ENCODE results near the gene ADH5.
"Not testable (repeated sequence)": the region's sequence is repeated elsewhere in the genome, so short reads cannot be mapped to it uniquely, and the experiment has no call there.

ADH5 gene

GRCh38 chr4:99029852-99030251, 58.7 kb downstream of the ADH5 start:
- TF ChIP-seq ZNF274 (IDR thresholded peaks at IDR 0.05; ENCODE audit: low read depth, low read length): no peak
- no peak overlapping the region for H3K4me3 ChIP-seq (ENCODE audit: low read length)

DNA sequence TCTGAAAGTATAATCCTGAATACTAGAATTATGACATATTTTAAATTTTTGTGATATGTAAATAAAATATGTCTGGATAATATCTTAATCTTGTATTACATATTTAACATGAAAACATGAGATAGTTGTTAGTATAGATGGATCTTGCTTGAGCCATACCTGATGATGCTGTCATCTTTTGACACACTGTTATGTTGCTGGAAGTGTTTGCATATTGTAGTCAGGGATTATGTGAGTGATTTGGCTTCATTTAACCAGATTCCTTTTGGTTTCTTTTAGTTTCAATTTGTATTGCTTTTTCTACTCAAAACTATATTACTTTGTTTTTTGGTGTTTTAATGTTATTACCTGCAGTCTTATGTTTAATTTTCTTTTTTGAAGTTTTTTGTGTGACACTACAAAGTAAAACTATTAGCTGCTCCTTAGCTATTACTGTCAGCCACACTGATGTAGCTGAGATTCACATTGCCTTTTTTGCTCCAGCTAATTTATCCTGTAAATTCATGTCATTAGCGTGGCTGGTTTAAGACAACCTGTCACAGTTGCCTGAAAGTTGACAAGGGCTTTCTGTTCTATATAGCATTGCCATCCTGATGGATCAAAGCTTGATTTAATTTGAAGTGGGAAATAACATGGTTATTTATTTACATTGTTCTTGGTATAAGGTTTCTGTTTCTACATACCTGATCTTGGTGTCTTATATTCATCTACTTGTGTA, 59.4 kb downstream of the ADH5 start:
- TF ChIP-seq ZNF274 (IDR thresholded peaks at IDR 0.05; ENCODE audit: low read depth, low read length): no peak
- H3K4me3 ChIP-seq (ENCODE audit: low read length): no peak overlapping the region

DNA sequence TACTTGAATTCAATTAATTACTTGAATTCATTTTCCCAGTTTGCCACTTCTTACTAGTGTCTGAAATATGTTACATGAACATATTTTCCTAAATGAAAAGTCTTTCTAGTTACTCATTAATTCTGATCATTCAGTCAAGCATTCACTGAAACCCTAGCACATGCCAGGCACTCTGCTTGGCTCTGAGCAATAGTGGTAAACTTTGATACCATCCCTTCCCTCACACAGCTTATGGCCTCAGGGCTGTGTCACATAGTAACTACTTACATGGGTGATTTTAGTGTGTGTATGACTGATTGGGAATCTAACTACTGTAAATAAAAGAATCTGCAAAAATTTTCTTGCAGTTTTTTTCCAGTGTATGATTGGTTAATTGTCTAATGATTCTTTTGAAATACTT, 60.4 kb downstream of the ADH5 start:
- no peak for TF ChIP-seq ZNF274 (IDR thresholded peaks at IDR 0.05; ENCODE audit: low read depth, low read length)
- no peak overlapping the region for H3K4me3 ChIP-seq (ENCODE audit: low read length)

GRCh38 chr4:99027304-99027703, 61.3 kb downstream of the ADH5 start:
- H3K4me3 ChIP-seq (ENCODE audit: low read length): no peak overlapping the region
- no peak for TF ChIP-seq ZNF274 (IDR thresholded peaks at IDR 0.05; ENCODE audit: low read depth, low read length)

DNA sequence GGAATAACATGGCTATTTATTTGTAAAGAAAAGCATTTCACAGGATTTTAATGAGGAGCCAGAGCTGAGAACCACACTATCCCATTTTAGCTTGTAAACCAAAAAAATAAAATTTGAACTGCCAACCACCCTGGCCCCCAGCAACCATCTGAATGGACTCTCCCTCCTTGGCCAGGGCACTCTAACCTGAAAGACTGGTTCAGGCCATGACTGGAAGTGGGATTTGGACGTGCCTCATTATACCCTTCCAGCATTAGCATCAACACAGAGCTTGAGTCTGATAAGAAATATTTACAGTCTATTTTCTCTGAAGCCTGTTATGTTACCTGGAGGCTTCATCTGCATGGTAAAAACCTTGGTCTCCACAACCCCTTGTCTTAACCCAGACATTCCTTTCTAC, 63.1 kb downstream of the ADH5 start:
- H3K4me3 ChIP-seq (ENCODE audit: low read length): no peak overlapping the region
- TF ChIP-seq ZNF274 (IDR thresholded peaks at IDR 0.05; ENCODE audit: low read depth, low read length): no peak

DNA sequence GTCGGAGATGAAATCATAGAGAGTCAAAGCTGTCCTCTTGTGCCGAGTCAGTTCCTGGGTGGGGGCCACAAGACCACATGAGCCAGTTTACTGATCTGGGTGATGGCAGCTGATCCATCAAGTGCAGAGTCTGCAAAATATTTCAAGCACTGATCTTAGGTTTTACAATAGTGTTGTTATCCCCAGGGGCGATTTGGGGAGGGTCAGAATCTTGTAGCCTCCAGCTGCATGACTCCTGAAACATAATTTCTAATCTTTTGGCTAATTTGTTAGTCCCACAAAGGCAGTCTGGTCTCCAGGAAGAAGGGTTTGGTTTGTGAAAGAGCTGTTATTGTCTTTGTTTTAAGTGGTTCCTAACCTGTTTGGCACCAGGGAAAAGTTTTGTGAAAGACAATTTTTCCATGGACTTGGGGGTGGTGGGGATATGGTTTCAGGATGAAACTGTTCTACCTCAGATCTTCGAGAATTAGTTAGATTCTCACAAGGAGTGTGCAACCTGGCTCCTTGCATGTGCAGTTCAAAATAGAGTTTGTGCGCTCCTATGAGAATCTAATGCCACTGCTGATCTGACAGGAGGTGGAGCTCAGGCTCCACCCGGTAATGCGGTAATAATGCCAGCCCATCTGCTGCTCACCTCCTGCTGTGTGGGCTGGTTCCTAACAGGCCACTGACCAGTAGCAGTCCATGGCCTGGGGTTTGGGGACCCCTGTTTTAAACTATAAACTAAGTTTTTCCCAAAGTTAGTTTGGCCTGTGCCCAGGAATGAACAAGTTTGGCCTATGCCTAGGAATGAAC, 63.9 kb downstream of the ADH5 start:
- no peak overlapping the region for H3K4me3 ChIP-seq (ENCODE audit: low read length)
- no peak for TF ChIP-seq ZNF274 (IDR thresholded peaks at IDR 0.05; ENCODE audit: low read depth, low read length)

- not testable (repeated sequence) for H3K4me3 ChIP-seq (ENCODE audit: low read length)
These were observed 64.8 kb downstream of the ADH5 start for GRCh38 chr4:99023800-99024251.

DNA sequence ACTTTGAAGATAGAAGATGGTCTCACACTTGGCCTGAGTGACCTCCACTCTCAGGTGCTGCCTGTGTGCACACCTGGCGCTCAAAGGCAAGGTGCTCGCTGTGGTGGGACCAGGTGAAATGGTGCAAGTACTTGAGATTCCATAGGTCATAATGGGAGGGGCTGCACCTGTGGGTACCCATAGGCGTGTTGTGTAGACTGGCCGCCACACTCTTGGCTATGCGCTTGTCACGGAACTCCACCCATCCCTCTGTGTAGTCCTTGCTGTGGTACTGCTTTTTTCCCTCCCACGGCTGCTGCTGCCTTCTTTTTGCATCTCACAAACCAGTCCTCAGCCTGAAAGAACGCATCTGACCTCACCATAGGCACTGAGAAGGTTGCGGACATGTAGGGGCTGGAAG, 66.0 kb downstream of the ADH5 start:
- no peak overlapping the region for H3K4me3 ChIP-seq (ENCODE audit: low read length)
- no peak for TF ChIP-seq ZNF274 (IDR thresholded peaks at IDR 0.05; ENCODE audit: low read depth, low read length)

DNA sequence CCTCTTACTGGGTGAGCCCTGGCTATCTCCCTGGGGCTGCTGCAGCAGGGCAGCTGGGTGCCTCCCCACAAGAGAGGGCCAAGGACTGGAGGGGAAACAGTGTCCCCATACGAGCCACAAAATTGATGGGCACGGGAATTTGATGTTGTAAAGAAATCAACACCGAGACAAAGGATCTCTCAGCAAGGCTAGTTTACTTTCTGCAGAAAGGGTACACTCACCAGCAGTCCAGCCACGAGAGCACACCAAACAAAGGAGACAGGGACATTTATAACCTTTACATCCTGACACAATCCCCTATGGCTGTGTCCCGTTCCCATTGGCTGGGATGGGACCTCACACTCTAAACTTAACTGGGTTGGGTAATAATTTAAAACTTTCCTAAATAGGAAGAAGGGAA, 67.2 kb downstream of the ADH5 start:
- no peak for TF ChIP-seq ZNF274 (IDR thresholded peaks at IDR 0.05; ENCODE audit: low read depth, low read length)
- H3K4me3 ChIP-seq (ENCODE audit: low read length): no peak overlapping the region
